Caco-2 (cell line): ENCODE measurements around the gene EPB41. TPM values are rescaled to one million over a fixed set of nuclear protein-coding genes. Genes with fewer than 3 reads are reported as not detected.

ENCODE experiments used
- BruUV-seq: library from RNA; stranded (reverse); fragments of 400-500 nt; replicated peaks from 2 replicates; lab custom pipeline; 2021; lab: Mats Ljungman, UMichigan
- CTCF ChIA-PET: fragments of 300-600 bp; sonication (Branson Sonifier 250); formaldehyde crosslinking; loops from one replicate; lab custom pipeline; 2022; ENCODE audit warnings: antibody characterized with exemption; lab: Charles Lee
- POLR2A ChIA-PET: fragments of 300-600 bp; sonication (Branson Sonifier 250); formaldehyde crosslinking; loops from one replicate; lab custom pipeline; 2022; ENCODE audit warnings: antibody characterized with exemption; lab: Charles Lee
- DNase-seq, 2 experiments: peaks; one replicate each; pipeline versions ENCODE4 v3.0.0 to v3.0.0-alpha.2; 2020 to 2022
- H3K27me3 ChIP-seq: replicated peaks from 2 replicates; pipeline ENCODE4 v1.6.0; 2011; ENCODE audit warnings: low read length; ENCODE audit not compliant: control insufficient read depth, insufficient read depth
- H3K36me3 ChIP-seq: 2 replicates; pipeline ENCODE4 v1.5.1; 2011; ENCODE audit warnings: low read length; ENCODE audit not compliant: control insufficient read depth, insufficient read depth
- H3K4me1 ChIP-seq: fragments of 250-450 bp; sonication (Bioruptor Pico); 2 replicates; pipeline ENCODE4 v1.5.1; 2020; ENCODE audit warnings: mild to moderate bottlenecking
- H3K4me3 ChIP-seq: 2 replicates; pipeline ENCODE4 v1.5.1; 2011; ENCODE audit warnings: low read depth, mild to moderate bottlenecking, control low read depth, low read length
- H3K9me3 ChIP-seq: fragments of 250-450 bp; sonication (Bioruptor Pico); 2 replicates; pipeline ENCODE4 v1.5.1; 2020; ENCODE audit warnings: mild to moderate bottlenecking, moderate library complexity
- H3K27ac Mint-ChIP-seq: one replicate; pipeline ENCODE4 v1.8.0; 2022; ENCODE audit warnings: mixed read lengths; ENCODE audit not compliant: unreplicated experiment
- H3K27me3 Mint-ChIP-seq: one replicate; pipeline ENCODE4 v1.8.0; 2022; ENCODE audit warnings: mixed read lengths; ENCODE audit not compliant: insufficient read depth, unreplicated experiment
- H3K36me3 Mint-ChIP-seq: one replicate; pipeline ENCODE4 v1.8.0; 2022; ENCODE audit warnings: mild to moderate bottlenecking, mixed read lengths; ENCODE audit not compliant: insufficient read depth, unreplicated experiment
- H3K4me1 Mint-ChIP-seq: one replicate; pipeline ENCODE4 v1.8.0; 2022; ENCODE audit warnings: low read depth, mixed read lengths; ENCODE audit not compliant: unreplicated experiment
- H3K4me3 Mint-ChIP-seq: one replicate; pipeline ENCODE4 v1.8.0; 2022; ENCODE audit warnings: mild to moderate bottlenecking, moderate library complexity, mixed read lengths; ENCODE audit not compliant: unreplicated experiment
- H3K9me3 Mint-ChIP-seq: one replicate; pipeline ENCODE4 v1.8.0; 2022; ENCODE audit warnings: mixed read lengths; ENCODE audit not compliant: unreplicated experiment
- intact Hi-C: fragments of 100-400 bp; cut with micrococcal nuclease; formaldehyde crosslinking; loops from one replicate; pipeline ENCODE4 v1.10.0; 2022; ENCODE audit not compliant: unreplicated experiment
- total RNA-seq: library from RNA; stranded (reverse); gene quantifications from 2 replicates; pipeline ENCODE4 v1.2.3, GENCODE V29; 2022
- TF ChIP-seq, protein P1 (sequence below), 2 experiments: fragments of 200-600 bp in 1 of 2; IDR thresholded peaks; 1 replicate in 1 of 2; 2 replicates in 1 of 2; pipeline versions ENCODE4 v1.5.1 to v1.8.0; 2011 to 2022; ENCODE audit warnings: antibody characterized with exemption in 1 of 2, control low read depth in 1 of 2, inconsistent platforms in 1 of 2, low read depth in 1 of 2, low read length in 1 of 2, mild to moderate bottlenecking in 1 of 2, moderate library complexity in 1 of 2; ENCODE audit not compliant: insufficient read depth in 1 of 2, severe bottlenecking in 1 of 2, unreplicated experiment in 1 of 2

Gene EPB41
- total RNA-seq, 1 experiment from 2014 or later: 29.5 TPM

DNA sequence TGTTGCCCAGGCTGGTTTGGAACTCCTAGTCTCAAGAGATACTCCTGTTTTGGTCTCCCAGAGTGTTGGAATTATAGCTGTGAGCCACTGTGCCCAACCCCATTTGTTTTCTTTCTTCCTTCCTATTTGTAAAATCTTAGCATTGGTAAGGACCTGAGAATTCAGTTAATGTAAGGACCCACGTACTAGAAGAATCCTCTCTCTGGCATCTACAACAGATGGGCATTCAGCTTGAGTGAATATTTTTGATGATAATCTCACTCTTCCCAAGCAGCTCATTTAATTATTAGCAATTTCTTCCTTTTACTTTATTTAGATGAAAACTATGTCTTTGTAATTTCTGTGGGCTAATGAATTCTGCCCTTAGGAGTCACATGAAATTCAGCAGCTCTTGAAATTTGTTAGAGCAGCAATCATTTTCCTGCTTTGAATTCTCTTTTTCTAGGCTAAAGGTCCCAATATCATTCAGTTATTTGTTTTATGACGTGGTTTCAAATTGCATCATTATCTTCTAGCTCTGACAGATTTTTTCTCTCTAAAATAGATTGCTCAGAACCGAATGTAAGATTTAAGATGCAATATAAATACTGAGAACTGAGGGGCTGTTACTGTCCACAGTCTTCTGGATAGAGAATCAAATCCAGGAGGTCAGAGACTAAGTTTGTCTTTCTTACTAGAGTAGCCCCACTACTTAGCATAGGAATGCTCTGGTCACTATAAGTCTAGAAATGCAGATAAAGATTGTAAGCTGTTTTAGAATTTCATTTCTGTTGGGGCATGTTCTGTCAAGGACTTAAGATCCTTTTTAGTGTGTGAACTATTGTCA lies 59.4 kb downstream of the EPB41 start:
- Mint-ChIP-seq H3K27ac (no peak overlapping the region), H3K9me3 (no peaks in the 10 kb centered on the region), H3K4me3 (no peak overlapping the region), H3K36me3 (no peaks in the 10 kb centered on the region), H3K27me3 (no peaks in the 10 kb centered on the region), H3K4me1 (peaks cover 9% of the 10 kb centered on the region)
- POLR2A ChIA-PET: no interaction called here
- H3K36me3 ChIP-seq: no peaks in the 10 kb centered on the region
- H3K9me3 ChIP-seq: no peaks in the 10 kb centered on the region
- no peaks in the 10 kb centered on the region for H3K27me3 ChIP-seq
- intact Hi-C loops: no loop called here
- H3K4me3 ChIP-seq: no peak overlapping the region
- H3K4me1 ChIP-seq: no peaks in the 10 kb centered on the region
- TF ChIP-seq, protein P1, sequence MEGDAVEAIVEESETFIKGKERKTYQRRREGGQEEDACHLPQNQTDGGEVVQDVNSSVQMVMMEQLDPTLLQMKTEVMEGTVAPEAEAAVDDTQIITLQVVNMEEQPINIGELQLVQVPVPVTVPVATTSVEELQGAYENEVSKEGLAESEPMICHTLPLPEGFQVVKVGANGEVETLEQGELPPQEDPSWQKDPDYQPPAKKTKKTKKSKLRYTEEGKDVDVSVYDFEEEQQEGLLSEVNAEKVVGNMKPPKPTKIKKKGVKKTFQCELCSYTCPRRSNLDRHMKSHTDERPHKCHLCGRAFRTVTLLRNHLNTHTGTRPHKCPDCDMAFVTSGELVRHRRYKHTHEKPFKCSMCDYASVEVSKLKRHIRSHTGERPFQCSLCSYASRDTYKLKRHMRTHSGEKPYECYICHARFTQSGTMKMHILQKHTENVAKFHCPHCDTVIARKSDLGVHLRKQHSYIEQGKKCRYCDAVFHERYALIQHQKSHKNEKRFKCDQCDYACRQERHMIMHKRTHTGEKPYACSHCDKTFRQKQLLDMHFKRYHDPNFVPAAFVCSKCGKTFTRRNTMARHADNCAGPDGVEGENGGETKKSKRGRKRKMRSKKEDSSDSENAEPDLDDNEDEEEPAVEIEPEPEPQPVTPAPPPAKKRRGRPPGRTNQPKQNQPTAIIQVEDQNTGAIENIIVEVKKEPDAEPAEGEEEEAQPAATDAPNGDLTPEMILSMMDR (IDR thresholded peaks at IDR 0.05; ENCODE audit: insufficient read depth in 1 of 2, low read depth in 1 of 2, low read length in 1 of 2, severe bottlenecking in 1 of 2, unreplicated experiment in 1 of 2): no peak
- CTCF ChIA-PET: no interaction called here
- DNase-seq: no peak
- no TSS peak for BruUV-seq

DNA sequence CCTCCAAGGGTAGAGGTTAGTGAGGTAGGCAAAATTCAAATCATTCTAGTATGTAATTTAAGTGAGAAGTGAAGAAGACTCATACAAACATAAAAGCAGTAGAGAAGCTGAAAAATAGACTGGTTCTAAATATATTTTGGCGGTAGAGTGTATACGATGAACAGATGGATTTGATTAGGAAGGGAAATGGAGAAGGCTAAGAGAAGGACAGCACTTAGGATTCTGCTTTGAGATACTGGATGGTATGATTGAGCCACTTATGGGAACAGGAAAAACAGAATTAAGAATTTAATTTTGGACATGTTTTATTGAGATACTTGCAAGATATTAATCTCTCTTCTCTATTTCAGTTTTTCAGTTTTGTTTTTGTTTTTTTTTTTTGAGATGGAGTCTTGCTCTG lies 60.1 kb downstream of the EPB41 start:
- no TSS peak for BruUV-seq
- Histone ChIP-seq H3K4me3 (no peak overlapping the region), H3K9me3 (no peaks in the 10 kb centered on the region), H3K4me1 (no peaks in the 10 kb centered on the region), H3K27me3 (no peaks in the 10 kb centered on the region), H3K36me3 (no peaks in the 10 kb centered on the region)
- Mint-ChIP-seq H3K27me3 (no peaks in the 10 kb centered on the region), H3K36me3 (no peaks in the 10 kb centered on the region), H3K4me1 (peaks cover 9% of the 10 kb centered on the region), H3K27ac (no peak overlapping the region), H3K4me3 (no peak overlapping the region), H3K9me3 (no peaks in the 10 kb centered on the region)
- TF ChIP-seq, protein P1 (IDR thresholded peaks at IDR 0.05; ENCODE audit: insufficient read depth in 1 of 2, low read depth in 1 of 2, low read length in 1 of 2, severe bottlenecking in 1 of 2, unreplicated experiment in 1 of 2): no peak
- no peak for DNase-seq
- ChIA-PET POLR2A (no interaction called here), CTCF (no interaction called here)
- intact Hi-C loops: no loop called here

- no peak overlapping the region for H3K27ac Mint-ChIP-seq
- H3K27me3 Mint-ChIP-seq: no peaks in the 10 kb centered on the region
- no TSS peak for BruUV-seq
- Histone ChIP-seq H3K9me3 (no peaks in the 10 kb centered on the region), H3K4me3 (no peak overlapping the region), H3K27me3 (no peaks in the 10 kb centered on the region), H3K4me1 (no peaks in the 10 kb centered on the region), H3K36me3 (no peaks in the 10 kb centered on the region)
- TF ChIP-seq, protein P1 (IDR thresholded peaks at IDR 0.05; ENCODE audit: insufficient read depth in 1 of 2, low read depth in 1 of 2, low read length in 1 of 2, severe bottlenecking in 1 of 2, unreplicated experiment in 1 of 2): no peak
- H3K9me3 Mint-ChIP-seq: no peaks in the 10 kb centered on the region
- CTCF ChIA-PET: no interaction called here
- no peak for DNase-seq
- POLR2A ChIA-PET: no interaction called here
- no peaks in the 10 kb centered on the region for H3K36me3 Mint-ChIP-seq
- peaks cover 9% of the 10 kb centered on the region for H3K4me1 Mint-ChIP-seq
- intact Hi-C loops: no loop called here
- no peak overlapping the region for H3K4me3 Mint-ChIP-seq
Measured at GRCh38 chr1:28976248-28976647, 61.9 kb downstream of the EPB41 start.
